ENCODE data around the gene DPT. TPM values are rescaled to one million over a fixed set of nuclear protein-coding genes. Genes with fewer than 3 reads are reported as not detected.

DPT gene
- total and polyA plus RNA-seq, 4 experiments from 2014 or later, result not detected

GRCh38 chr1:168688644-168689326, 40.2 kb downstream of the DPT start:
- no peak for DNase-seq
- H3K27ac Mint-ChIP-seq, result no peak overlapping the region
- H3K4me3 Mint-ChIP-seq, result no peak overlapping the region
- Histone ChIP-seq H3K4me3 (ENCODE audit: low read length in 2 of 2) (no peak overlapping the region), H3K4me1 (ENCODE audit: insufficient read depth, low read length) (no peaks in the 10 kb centered on the region), H3K27me3 (ENCODE audit: insufficient read depth, low read length) (no peaks in the 10 kb centered on the region), H3K27ac (ENCODE audit: low read depth, low read length) (no peak overlapping the region), H3K9me3 (ENCODE audit: control insufficient read depth in 1 of 2, low read length in 2 of 2) (no peaks in the 10 kb centered on the region), H3K36me3 (ENCODE audit: insufficient read depth, low read length) (no peaks in the 10 kb centered on the region)
- no peaks in the 10 kb centered on the region for H3K4me1 Mint-ChIP-seq
- no peaks in the 10 kb centered on the region for H3K36me3 Mint-ChIP-seq
- intact Hi-C loops (cut with micrococcal nuclease), result no loop called here
- ChIA-PET CTCF (ENCODE audit: partially characterized antibody) (no interaction called here), POLR2A (ENCODE audit: partially characterized antibody) (no interaction called here)
- H3K27me3 Mint-ChIP-seq, result peaks cover 5 to 13% of the 10 kb centered on the region in 2 donors
- H3K9me3 Mint-ChIP-seq, result peaks cover 0 to 5% (median 1%) of the 10 kb centered on the region in 8 donors

DNA sequence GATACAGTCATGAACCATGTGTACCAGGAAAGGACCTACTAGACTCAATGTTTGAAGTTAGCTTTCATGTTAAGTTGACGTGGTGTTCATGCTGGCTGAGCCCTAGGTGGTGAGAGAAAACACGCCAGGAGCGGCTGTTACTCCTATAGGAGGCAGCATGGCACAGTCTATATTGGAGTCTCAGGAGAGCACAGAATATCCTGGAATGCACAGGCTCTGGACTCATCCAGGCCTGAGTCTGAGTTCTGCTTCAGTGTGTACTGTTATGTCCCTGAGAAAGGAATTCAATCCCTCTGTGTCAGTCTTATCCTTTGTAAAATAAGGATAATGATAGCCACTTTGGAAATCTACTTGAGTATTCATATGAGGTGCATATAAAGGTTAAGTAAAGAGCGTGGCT, 41.2 kb downstream of the DPT start:
- intact Hi-C loops (cut with micrococcal nuclease), result no loop called here
- H3K36me3 Mint-ChIP-seq, result no peaks in the 10 kb centered on the region
- peaks cover 7 to 13% of the 10 kb centered on the region in 2 donors for H3K27me3 Mint-ChIP-seq
- Histone ChIP-seq H3K27me3 (ENCODE audit: insufficient read depth, low read length) (no peaks in the 10 kb centered on the region), H3K4me1 (ENCODE audit: insufficient read depth, low read length) (no peaks in the 10 kb centered on the region), H3K4me3 (ENCODE audit: low read length in 2 of 2) (no peak overlapping the region), H3K36me3 (ENCODE audit: insufficient read depth, low read length) (no peaks in the 10 kb centered on the region), H3K27ac (ENCODE audit: low read depth, low read length) (no peak overlapping the region), H3K9me3 (ENCODE audit: control insufficient read depth in 1 of 2, low read length in 2 of 2) (no peaks in the 10 kb centered on the region)
- ChIA-PET POLR2A (ENCODE audit: partially characterized antibody) (no interaction called here), CTCF (ENCODE audit: partially characterized antibody) (no interaction called here)
- no peak overlapping the region for H3K27ac Mint-ChIP-seq
- no peak for DNase-seq
- H3K4me3 Mint-ChIP-seq, result no peak overlapping the region
- H3K9me3 Mint-ChIP-seq, result peaks cover 0 to 7% (median 1%) of the 10 kb centered on the region in 8 donors
- H3K4me1 Mint-ChIP-seq, result no peaks in the 10 kb centered on the region

- intact Hi-C loops (cut with micrococcal nuclease), result no loop called here
- H3K4me3 ChIP-seq (ENCODE audit: low read length in 2 of 2), result no peak overlapping the region
- no peaks in the 10 kb centered on the region for H3K9me3 ChIP-seq (ENCODE audit: control insufficient read depth in 1 of 2, low read length in 2 of 2)
- no peak overlapping the region for H3K27ac Mint-ChIP-seq
- POLR2A ChIA-PET (ENCODE audit: partially characterized antibody), result no interaction called here
- H3K4me1 Mint-ChIP-seq, result no peaks in the 10 kb centered on the region
- no peaks in the 10 kb centered on the region for H3K36me3 ChIP-seq (ENCODE audit: insufficient read depth, low read length)
- H3K36me3 Mint-ChIP-seq, result no peaks in the 10 kb centered on the region
- H3K9me3 Mint-ChIP-seq, result peaks cover 3 to 11% (median 5%) of the 10 kb centered on the region in 8 donors
- no peak overlapping the region for H3K27ac ChIP-seq (ENCODE audit: low read depth, low read length)
- peaks cover 9 to 15% of the 10 kb centered on the region in 2 donors for H3K27me3 Mint-ChIP-seq
- no peaks in the 10 kb centered on the region for H3K27me3 ChIP-seq (ENCODE audit: insufficient read depth, low read length)
- no peak for DNase-seq
- H3K4me1 ChIP-seq (ENCODE audit: insufficient read depth, low read length), result no peaks in the 10 kb centered on the region
- CTCF ChIA-PET (ENCODE audit: partially characterized antibody), result no interaction called here
- no peak overlapping the region for H3K4me3 Mint-ChIP-seq
Measured at GRCh38 chr1:168686666-168687065, 42.3 kb downstream of the DPT start.

DNA sequence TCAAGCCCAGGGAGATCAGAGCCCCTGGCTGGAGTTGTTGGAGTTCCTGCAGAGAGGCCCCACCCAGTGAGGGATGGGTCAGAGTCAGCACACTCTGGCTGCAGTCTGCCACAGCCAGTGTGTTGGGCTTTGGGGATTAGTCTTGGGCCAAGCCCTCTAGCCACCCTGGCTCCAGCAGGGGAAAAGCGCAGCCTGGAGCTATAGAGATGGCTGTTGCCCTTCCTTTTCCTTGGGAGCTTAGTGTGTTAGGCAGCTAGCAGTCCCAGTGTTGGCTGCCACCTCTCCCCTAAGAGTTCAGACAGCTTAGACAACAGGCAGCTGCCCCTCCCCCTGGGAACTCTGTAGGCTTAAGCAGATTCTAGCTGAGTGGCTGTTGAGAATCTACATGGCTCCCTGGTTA, 45.1 kb downstream of the DPT start:
- CTCF ChIA-PET (ENCODE audit: partially characterized antibody), result no interaction called here
- Mint-ChIP-seq H3K9me3 (peaks cover 4 to 21% (median 11%) of the 10 kb centered on the region in 8 donors), H3K4me1 (no peaks in the 10 kb centered on the region), H3K36me3 (peaks cover 0 to 4% of the 10 kb centered on the region in 2 donors), H3K27me3 (peaks cover 9 to 19% of the 10 kb centered on the region in 2 donors), H3K4me3 (no peak overlapping the region), H3K27ac (no peak overlapping the region)
- no peaks in the 10 kb centered on the region for H3K9me3 ChIP-seq (ENCODE audit: control insufficient read depth in 1 of 2, low read length in 2 of 2)
- POLR2A ChIA-PET (ENCODE audit: partially characterized antibody), result no interaction called here
- no peak overlapping the region for H3K27ac ChIP-seq (ENCODE audit: low read depth, low read length)
- intact Hi-C loops (cut with micrococcal nuclease), result no loop called here
- H3K27me3 ChIP-seq (ENCODE audit: insufficient read depth, low read length), result no peaks in the 10 kb centered on the region
- DNase-seq, result no peak
- no peak overlapping the region for H3K4me3 ChIP-seq (ENCODE audit: low read length in 2 of 2)
- H3K36me3 ChIP-seq (ENCODE audit: insufficient read depth, low read length), result no peaks in the 10 kb centered on the region
- no peaks in the 10 kb centered on the region for H3K4me1 ChIP-seq (ENCODE audit: insufficient read depth, low read length)

GRCh38 chr1:168676861-168677260, 52.1 kb downstream of the DPT start:
- Mint-ChIP-seq H3K27ac (no peak overlapping the region), H3K4me3 (no peak overlapping the region), H3K4me1 (no peaks in the 10 kb centered on the region), H3K27me3 (peaks cover 2 to 9% of the 10 kb centered on the region in 2 donors), H3K9me3 (peaks cover 1 to 23% (median 9%) of the 10 kb centered on the region in 8 donors), H3K36me3 (peaks cover 0 to 4% of the 10 kb centered on the region in 2 donors)
- H3K4me1 ChIP-seq (ENCODE audit: insufficient read depth, low read length), result no peaks in the 10 kb centered on the region
- DNase-seq, result no peak
- H3K27ac ChIP-seq (ENCODE audit: low read depth, low read length), result no peak overlapping the region
- no peaks in the 10 kb centered on the region for H3K27me3 ChIP-seq (ENCODE audit: insufficient read depth, low read length)
- H3K9me3 ChIP-seq (ENCODE audit: control insufficient read depth in 1 of 2, low read length in 2 of 2), result no peaks in the 10 kb centered on the region
- H3K4me3 ChIP-seq (ENCODE audit: low read length in 2 of 2), result no peak overlapping the region
- no peaks in the 10 kb centered on the region for H3K36me3 ChIP-seq (ENCODE audit: insufficient read depth, low read length)
- intact Hi-C loops (cut with micrococcal nuclease), result no loop called here
- POLR2A ChIA-PET (ENCODE audit: partially characterized antibody), result no interaction called here
- CTCF ChIA-PET (ENCODE audit: partially characterized antibody), result no interaction called here

DNA sequence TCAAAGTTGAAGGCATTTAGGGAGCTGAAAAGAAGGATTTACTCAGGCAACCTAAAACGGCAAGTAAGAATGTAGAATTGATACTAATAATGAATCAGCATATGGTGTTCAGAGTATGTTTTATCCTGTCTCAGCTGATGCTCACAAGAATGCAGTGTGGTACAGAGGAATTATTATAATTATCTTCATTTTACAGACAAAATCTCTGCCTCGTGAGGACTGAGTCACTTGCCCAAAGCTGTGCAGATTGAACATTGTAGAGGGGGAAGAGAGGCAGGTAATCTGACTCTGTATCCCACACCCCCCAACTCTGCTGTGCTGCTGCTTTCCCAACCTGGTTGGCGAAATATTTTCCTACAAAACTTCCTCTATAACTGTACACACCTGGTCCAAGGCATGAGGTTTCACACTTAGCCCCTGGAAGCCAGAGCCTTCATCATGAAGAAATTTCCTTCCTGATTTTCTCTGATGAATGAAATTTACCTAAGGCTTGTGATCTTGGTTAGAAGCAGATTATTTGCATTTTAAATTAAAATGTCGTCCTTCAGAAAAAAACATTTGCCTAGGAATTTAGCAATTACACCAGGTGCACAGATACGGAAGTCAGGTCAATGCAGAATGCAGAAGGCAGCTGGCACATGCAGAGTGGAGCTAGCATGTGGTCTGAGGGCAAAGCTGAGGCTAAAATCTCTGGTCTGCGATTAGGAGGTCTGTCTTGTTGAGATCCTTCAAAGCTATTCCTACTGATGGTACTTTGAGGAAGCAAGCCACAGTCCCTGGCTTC, 52.8 kb downstream of the DPT start:
- Histone ChIP-seq H3K4me1 (ENCODE audit: insufficient read depth, low read length) (no peaks in the 10 kb centered on the region), H3K27me3 (ENCODE audit: insufficient read depth, low read length) (no peaks in the 10 kb centered on the region), H3K27ac (ENCODE audit: low read depth, low read length) (no peak overlapping the region), H3K9me3 (ENCODE audit: control insufficient read depth in 1 of 2, low read length in 2 of 2) (no peaks in the 10 kb centered on the region), H3K4me3 (ENCODE audit: low read length in 2 of 2) (no peak overlapping the region), H3K36me3 (ENCODE audit: insufficient read depth, low read length) (no peaks in the 10 kb centered on the region)
- intact Hi-C loops (cut with micrococcal nuclease), result no loop called here
- no peak overlapping the region for H3K27ac Mint-ChIP-seq
- peaks cover 2 to 4% of the 10 kb centered on the region in 2 donors for H3K27me3 Mint-ChIP-seq
- peaks cover under 1 to 23% (median 4%) of the 10 kb centered on the region in 8 donors for H3K9me3 Mint-ChIP-seq
- H3K36me3 Mint-ChIP-seq, result peaks cover 0 to 2% of the 10 kb centered on the region in 2 donors
- POLR2A ChIA-PET (ENCODE audit: partially characterized antibody), result no interaction called here
- DNase-seq, result no peak
- CTCF ChIA-PET (ENCODE audit: partially characterized antibody), result no interaction called here
- no peaks in the 10 kb centered on the region for H3K4me1 Mint-ChIP-seq
- H3K4me3 Mint-ChIP-seq, result no peak overlapping the region

GRCh38 chr1:168673974-168674683, 54.9 kb downstream of the DPT start:
- intact Hi-C loops (cut with micrococcal nuclease), result no loop called here
- H3K9me3 ChIP-seq (ENCODE audit: control insufficient read depth in 1 of 2, low read length in 2 of 2), result no peaks in the 10 kb centered on the region
- no peaks in the 10 kb centered on the region for H3K36me3 ChIP-seq (ENCODE audit: insufficient read depth, low read length)
- peaks cover 0 to 3% of the 10 kb centered on the region in 2 donors for H3K27me3 Mint-ChIP-seq
- no peak for DNase-seq
- H3K4me3 ChIP-seq (ENCODE audit: low read length in 2 of 2), result no peak overlapping the region
- no peak overlapping the region for H3K27ac Mint-ChIP-seq
- H3K9me3 Mint-ChIP-seq, result peaks cover 2 to 16% (median 4%) of the 10 kb centered on the region in 8 donors
- no peaks in the 10 kb centered on the region for H3K4me1 ChIP-seq (ENCODE audit: insufficient read depth, low read length)
- H3K4me3 Mint-ChIP-seq, result no peak overlapping the region
- H3K27me3 ChIP-seq (ENCODE audit: insufficient read depth, low read length), result no peaks in the 10 kb centered on the region
- CTCF ChIA-PET (ENCODE audit: partially characterized antibody), result no interaction called here
- H3K4me1 Mint-ChIP-seq, result no peaks in the 10 kb centered on the region
- POLR2A ChIA-PET (ENCODE audit: partially characterized antibody), result no interaction called here
- no peaks in the 10 kb centered on the region for H3K36me3 Mint-ChIP-seq
- H3K27ac ChIP-seq (ENCODE audit: low read depth, low read length), result no peak overlapping the region

All from CD4-positive, alpha-beta memory T cell (primary cell).